ENCODE data around the gene IDI2. TPM values are rescaled to one million over a fixed set of nuclear protein-coding genes. Genes with fewer than 3 reads are reported as not detected.
"Not testable (repeated sequence)": the region's sequence is repeated elsewhere in the genome, so short reads cannot be mapped to it uniquely, and the experiment has no call there.

IDI2 gene
- total RNA-seq, 1 donor from 2014 or later, result 0.13 TPM

DNA sequence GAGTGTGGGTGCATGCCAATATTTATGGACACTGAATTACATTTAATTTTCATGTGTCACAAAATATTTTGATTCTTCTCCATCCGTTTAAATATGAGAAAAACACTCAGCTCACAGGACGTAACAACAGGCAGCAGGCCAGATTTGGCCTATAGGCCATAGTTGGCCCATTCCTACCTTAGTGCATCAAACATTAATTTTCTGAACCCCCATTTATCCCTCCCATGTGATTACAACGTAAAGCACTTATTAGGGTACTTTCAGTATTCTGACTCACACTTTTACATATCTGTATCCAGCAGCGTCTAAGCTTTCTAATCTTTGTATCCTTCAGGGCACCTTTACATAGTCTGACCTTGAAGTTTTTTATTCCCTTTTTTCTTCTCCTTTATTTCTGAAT lies 19.3 kb upstream of the IDI2 start:
- Histone ChIP-seq H3K27me3 (ENCODE audit: control insufficient read depth, insufficient read depth, low read length) (no peaks in the 10 kb centered on the region), H3K4me3 (ENCODE audit: low read depth, low read length) (no peak overlapping the region), H3K36me3 (ENCODE audit: control insufficient read depth, insufficient read depth, low read length) (no peaks in the 10 kb centered on the region)
- no peak for DNase-seq (ENCODE audit: low read depth)
- TF ChIP-seq CTCF (IDR thresholded peaks at IDR 0.05; ENCODE audit: insufficient read depth, low read length, poor library complexity, severe bottlenecking), result no peak

DNA sequence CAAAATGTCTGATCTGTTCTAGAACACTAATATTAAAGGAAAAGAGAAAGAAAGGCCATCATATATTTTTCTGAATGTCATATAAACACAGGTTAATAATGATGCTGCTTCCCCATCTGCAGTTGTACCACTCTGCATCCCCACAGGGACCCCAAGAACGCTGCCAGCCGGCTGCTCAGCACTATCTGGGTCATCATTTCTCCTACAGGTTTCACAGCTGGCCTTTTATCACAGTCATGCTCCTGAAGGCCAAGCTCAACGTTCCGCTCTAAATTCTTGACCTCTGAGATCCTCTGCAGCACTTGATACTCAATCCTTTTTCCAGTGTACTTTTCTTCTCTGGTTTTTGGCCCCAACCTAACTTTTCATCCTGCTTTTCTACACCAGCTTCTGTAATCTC lies 18.5 kb upstream of the IDI2 start:
- Histone ChIP-seq H3K4me3 (ENCODE audit: low read depth, low read length) (no peak overlapping the region), H3K36me3 (ENCODE audit: control insufficient read depth, insufficient read depth, low read length) (no peaks in the 10 kb centered on the region), H3K27me3 (ENCODE audit: control insufficient read depth, insufficient read depth, low read length) (no peaks in the 10 kb centered on the region)
- no peak for TF ChIP-seq CTCF (IDR thresholded peaks at IDR 0.05; ENCODE audit: insufficient read depth, low read length, poor library complexity, severe bottlenecking)
- no peak for DNase-seq (ENCODE audit: low read depth)

- Histone ChIP-seq H3K36me3 (ENCODE audit: control insufficient read depth, insufficient read depth, low read length) (no peaks in the 10 kb centered on the region), H3K4me3 (ENCODE audit: low read depth, low read length) (no peak overlapping the region), H3K27me3 (ENCODE audit: control insufficient read depth, insufficient read depth, low read length) (no peaks in the 10 kb centered on the region)
- TF ChIP-seq CTCF (IDR thresholded peaks at IDR 0.05; ENCODE audit: insufficient read depth, low read length, poor library complexity, severe bottlenecking), result no peak
- DNase-seq (ENCODE audit: low read depth), result no peak
Measured at GRCh38 chr10:1043532-1043995, 17.9 kb upstream of the IDI2 start.

DNA sequence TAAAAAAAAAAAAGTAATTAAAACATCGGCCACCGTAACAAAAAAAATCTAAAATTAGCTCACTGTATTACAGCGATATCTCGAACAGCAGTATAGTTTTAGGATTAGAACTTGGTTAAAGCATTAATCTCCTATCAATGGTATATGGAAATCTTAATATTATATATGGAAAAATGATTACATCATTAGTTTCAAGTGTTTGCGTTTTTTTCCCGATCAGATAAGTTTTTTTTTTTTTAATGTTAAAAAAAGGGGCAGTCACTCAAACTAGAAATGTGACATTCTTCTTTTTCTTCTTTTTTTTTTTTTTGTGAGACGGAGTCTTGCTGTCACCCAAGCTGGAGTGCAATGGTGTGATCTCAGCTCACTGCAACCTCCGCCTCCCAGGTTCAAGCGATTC lies 15.9 kb upstream of the IDI2 start:
- H3K27me3 ChIP-seq (ENCODE audit: control insufficient read depth, insufficient read depth, low read length), result no peaks in the 10 kb centered on the region
- no peaks in the 10 kb centered on the region for H3K36me3 ChIP-seq (ENCODE audit: control insufficient read depth, insufficient read depth, low read length)
- TF ChIP-seq CTCF (IDR thresholded peaks at IDR 0.05; ENCODE audit: insufficient read depth, low read length, poor library complexity, severe bottlenecking), result no peak
- no peak overlapping the region for H3K4me3 ChIP-seq (ENCODE audit: low read depth, low read length)
- no peak for DNase-seq (ENCODE audit: low read depth)

- Histone ChIP-seq H3K36me3 (ENCODE audit: control insufficient read depth, insufficient read depth, low read length) (no peaks in the 10 kb centered on the region), H3K4me3 (ENCODE audit: low read depth, low read length) (no peak overlapping the region)
- TF ChIP-seq CTCF (IDR thresholded peaks at IDR 0.05; ENCODE audit: insufficient read depth, low read length, poor library complexity, severe bottlenecking), result no peak
Measured at GRCh38 chr10:1040133-1040532, 14.5 kb upstream of the IDI2 start.

GRCh38 chr10:1038769-1039168 lies 13.1 kb upstream of the IDI2 start:
- H3K27me3 ChIP-seq (ENCODE audit: control insufficient read depth, insufficient read depth, low read length); H3K4me3 ChIP-seq (ENCODE audit: low read depth, low read length); H3K36me3 ChIP-seq (ENCODE audit: control insufficient read depth, insufficient read depth, low read length); DNase-seq (ENCODE audit: low read depth): not testable (repeated sequence)

More at GRCh38 chr10:1040133-1040532, 14.5 kb upstream of the IDI2 start:
- no peak for DNase-seq (ENCODE audit: low read depth)
- no peaks in the 10 kb centered on the region for H3K27me3 ChIP-seq (ENCODE audit: control insufficient read depth, insufficient read depth, low read length)
